GM21619 (cell line): Measurements from ENCODE around the gene CYP2A7.
"Not testable (repeated sequence)": the region's sequence is repeated elsewhere in the genome, so short reads cannot be mapped to it uniquely, and the experiment has no call there.

Source experiments
- ATAC-seq: cut with Tn5 transposase; IDR thresholded peaks from one replicate; pipeline ENCODE4 v1.9.1; 2021; ENCODE audit not compliant: unreplicated experiment

CYP2A7 gene

GRCh38 chr19:40843653-40844052 is 38.4 kb downstream of the CYP2A7 start:
- ATAC-seq = not testable (repeated sequence)

DNA sequence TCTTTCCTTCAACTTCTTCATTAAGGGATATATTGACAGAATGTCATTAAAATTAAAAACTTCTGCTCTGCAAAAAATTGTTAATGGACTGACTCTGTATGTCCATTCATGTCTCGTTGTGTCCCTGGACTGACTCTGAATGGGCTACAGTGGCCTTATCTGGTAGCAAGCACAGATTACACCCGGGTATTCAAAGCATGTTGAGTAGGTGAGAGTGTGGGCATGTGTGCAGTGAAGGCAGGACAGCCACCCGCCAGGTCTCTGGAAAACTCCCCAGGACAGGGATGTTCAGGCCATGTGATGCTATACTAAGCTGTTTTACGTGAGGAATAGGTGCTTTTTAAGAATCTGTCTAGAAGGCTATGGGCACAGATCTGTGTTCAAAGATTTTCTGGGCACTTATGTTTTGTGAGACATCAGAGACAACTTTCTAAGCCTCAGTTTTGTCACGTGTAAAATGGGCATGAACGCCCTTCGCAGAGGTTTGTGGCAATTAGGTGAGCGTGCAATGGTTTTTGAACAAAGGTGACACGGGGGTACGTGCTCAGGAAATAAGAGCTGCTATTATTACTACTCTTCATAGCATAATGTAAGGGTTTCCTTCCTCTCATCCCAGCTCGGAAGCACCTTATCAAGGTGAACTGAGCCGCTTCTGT is 38.9 kb downstream of the CYP2A7 start:
- not testable (repeated sequence) for ATAC-seq

DNA sequence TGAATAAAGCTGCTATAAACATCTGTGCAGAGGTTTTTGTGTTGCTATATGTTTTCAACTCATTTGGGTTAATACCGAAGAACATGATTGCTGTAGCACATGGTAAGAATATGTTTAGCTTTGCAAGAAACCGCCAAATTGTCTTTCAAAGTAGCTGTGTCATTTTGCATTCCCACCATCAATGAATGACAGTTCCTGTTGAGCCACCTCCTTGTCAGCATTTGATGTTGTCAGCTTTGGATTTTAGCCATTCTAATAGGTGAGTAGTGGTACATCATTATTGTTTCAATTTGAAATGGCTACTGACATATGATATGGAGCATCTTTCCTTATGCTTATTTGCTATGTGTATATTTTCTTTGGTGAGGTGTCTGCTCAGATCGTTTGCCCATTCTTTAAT is 40.0 kb downstream of the CYP2A7 start:
- not testable (repeated sequence) for ATAC-seq

- ATAC-seq = not testable (repeated sequence)
Measured at GRCh38 chr19:40838477-40838876, 43.6 kb downstream of the CYP2A7 start.

DNA sequence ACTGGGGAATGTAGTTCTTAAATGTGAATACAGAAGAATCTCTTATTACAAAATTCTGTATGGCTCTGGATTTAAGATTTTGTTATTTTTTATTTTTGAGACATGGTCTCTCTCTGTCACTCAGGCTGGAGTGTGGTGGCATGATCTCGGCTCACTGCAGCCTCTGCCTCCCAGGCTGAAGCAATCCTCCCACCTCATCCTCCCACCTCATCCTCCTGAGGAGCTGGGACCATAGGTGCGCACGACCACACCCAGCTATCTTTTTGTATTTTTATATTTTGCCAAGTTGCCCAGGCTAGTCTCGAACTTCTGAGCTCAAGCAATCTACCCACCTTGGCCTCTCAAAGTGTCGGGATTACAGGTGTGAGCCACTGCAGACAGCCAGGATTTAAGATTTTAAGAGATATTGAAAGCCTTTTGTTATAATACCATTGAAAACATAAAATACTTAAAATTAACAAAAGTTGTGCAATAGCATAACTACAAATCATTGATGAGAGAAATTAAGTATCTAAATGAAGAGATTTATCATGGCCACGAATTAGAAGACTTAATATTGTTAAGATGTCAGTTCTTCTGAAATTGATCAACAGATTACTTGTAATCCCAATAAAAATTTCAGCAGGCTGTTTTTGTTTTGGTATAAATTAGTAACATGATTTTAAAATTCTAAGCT is 45.1 kb downstream of the CYP2A7 start:
- no peak for ATAC-seq

- ATAC-seq = not testable (repeated sequence)
Measured at GRCh38 chr19:40833728-40834533, 48.1 kb downstream of the CYP2A7 start.

DNA sequence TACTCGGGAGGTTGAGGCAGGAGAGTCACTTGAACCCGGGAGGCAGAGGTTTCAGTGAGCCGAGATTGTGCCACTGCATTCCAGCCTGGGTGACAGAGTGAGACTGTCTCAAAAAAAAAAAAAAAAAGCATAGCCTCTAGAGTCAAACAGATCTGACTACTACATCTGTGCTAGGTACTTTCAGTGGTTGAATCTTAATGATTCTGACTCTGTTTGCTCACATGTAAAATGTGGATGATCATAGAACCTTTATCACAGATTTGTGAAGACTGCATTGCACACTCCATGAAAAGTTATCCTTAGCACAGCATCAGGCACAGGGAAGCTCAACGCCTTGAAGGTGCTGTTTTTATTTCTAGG is 49.6 kb downstream of the CYP2A7 start:
- not testable (repeated sequence) for ATAC-seq

DNA sequence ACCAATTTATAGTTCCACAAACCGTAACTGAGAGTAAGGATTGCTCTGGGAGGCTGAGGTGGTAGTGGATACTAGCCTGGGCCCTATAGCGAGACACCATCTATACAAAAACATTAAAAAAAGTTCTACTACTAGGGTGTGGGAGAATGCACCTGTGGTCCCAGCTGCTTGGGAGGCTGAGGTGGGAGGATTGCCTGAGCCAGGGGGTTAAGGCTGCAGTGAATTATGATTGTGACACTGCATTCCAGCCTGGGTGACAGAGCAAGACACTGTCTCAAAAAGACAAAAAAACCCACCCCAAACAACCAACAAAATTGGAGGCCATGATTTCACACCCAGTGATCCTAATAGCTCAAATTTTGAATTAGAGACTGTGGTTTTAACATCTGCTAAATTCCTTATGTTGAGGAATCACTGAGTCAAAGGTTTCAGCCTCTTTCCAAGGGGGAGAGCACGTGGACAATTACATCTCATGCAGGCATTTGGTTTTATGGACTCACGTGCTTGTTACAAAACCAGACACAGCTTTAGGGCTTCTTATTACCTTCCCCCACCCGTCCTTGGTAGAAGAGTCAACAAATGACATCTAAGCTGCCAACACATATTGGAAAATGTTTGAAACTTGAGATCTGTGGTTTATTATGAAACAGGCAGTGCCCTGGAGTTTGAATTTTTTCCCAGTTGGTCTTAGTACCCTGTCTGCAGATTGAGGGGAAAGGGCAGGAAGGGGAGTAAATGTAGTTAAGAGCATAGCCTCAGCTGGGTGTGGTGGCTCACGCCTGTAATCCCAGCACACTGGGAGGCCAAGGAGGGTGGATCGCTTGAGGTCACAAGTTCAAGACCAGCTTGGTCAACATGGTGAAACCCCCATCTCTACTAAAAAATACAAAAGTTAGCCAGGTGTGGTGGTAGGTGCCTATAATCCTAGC is 50.3 kb downstream of the CYP2A7 start:
- ATAC-seq = no peak

DNA sequence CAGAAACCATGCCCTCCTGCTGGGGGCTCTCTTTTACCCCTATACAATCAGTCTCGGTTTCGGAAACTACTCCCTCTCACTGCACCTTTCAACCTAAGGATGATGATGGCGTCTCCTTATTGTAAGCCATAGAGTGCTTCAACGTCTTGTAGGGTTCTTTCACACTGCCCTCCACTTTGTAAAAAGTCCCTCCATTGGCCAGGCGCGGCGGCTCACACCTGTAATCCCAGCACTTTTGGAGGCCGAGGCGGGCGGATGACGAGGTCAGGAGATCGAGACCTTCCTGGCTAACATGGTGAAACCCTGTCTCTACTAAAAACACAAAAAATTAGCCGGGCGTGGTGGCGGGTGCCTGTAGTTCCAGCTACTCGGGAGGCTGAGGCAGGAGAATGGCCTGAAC is 51.3 kb downstream of the CYP2A7 start:
- ATAC-seq = not testable (repeated sequence)

GRCh38 chr19:40829205-40829604 is 52.8 kb downstream of the CYP2A7 start:
- no peak for ATAC-seq

GRCh38 chr19:40827386-40828247 is 54.4 kb downstream of the CYP2A7 start:
- no peak for ATAC-seq

DNA sequence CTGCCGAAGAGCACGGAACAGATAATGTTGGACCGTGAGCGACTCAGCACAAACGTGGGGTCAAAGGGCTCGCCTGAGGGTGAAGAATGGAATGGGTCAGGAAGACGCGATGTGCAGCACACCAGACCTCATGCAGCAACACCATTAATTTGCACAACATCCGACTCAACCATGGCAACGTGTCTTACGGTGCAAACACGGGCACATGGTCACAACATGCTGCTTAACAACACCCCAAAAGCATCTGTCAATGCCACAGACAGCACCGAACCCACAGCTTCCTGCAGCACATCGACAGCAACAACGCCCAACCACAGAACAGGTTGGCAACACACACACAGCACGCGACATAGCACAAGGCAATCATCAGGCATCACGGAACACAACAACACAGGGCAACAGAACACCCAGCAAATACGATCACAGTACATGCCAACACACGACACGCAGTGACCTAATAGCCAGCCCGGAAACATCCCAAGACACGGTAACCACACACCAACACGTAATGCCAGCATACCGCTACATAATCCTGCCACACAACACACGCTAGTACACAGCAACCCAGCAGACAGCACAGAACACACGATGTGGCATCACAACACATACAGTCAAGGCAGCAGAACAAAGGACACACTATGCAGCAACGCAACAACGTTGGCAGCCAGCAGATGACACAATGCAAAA is 55.2 kb downstream of the CYP2A7 start:
- not testable (repeated sequence) for ATAC-seq

GRCh38 chr19:40826312-40826698 is 55.7 kb downstream of the CYP2A7 start:
- ATAC-seq = not testable (repeated sequence)

DNA sequence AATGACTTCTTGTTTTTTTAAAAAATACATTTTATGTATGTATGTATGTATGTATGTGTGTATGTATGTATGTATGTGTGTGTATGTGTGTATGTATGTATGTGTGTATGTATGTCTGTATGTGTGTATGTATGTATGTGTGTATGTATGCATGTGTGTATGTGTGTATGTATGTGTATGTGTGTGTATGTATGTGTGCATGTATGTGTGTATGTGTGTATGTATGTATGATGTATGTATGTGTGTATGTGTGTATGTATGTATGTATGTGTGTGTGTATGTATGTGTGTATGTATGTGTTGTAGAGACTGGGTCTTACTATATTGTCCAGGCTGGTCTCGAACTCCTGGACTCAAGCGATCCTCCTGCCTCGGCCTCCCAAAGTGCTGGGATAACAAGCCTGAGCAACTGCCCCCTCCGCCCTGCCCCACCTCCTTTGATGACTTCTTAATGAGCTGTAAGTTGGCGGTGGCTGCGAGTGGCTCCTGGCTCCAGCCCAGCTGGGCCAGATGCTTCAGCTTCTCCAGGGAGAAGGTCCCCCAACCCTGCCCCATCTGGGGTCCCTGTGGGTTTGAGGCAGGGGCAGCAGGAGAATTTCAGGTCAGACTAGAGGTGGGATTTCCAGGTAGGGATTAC is 56.5 kb downstream of the CYP2A7 start:
- not testable (repeated sequence) for ATAC-seq
